GM21825 (cell line): ENCODE data around the gene DNASE1L1.

Source experiments
- ATAC-seq: cut with Tn5 transposase; IDR thresholded peaks from one replicate; pipeline ENCODE4 v1.9.1; 2021; ENCODE audit warnings: mild to moderate bottlenecking, moderate library complexity; ENCODE audit not compliant: unreplicated experiment

The DNASE1L1 gene

GRCh38 chrX:154384284-154384892, 24.7 kb downstream of the DNASE1L1 start:
- no peak for ATAC-seq

GRCh38 chrX:154383359-154384283, 25.4 kb downstream of the DNASE1L1 start:
- no peak for ATAC-seq

- ATAC-seq: no peak
Measured at GRCh38 chrX:154382483-154383069, 26.5 kb downstream of the DNASE1L1 start.

GRCh38 chrX:154381271-154381670, 27.8 kb downstream of the DNASE1L1 start:
- ATAC-seq: no peak

- no peak for ATAC-seq
Measured at GRCh38 chrX:154380787-154381186, 28.3 kb downstream of the DNASE1L1 start.

GRCh38 chrX:154380153-154380552, 28.9 kb downstream of the DNASE1L1 start:
- ATAC-seq: no peak

- no peak for ATAC-seq
Measured at GRCh38 chrX:154379569-154379951, 29.5 kb downstream of the DNASE1L1 start.

- ATAC-seq: peak; percentile 72
Measured at GRCh38 chrX:154378799-154379568, 30.1 kb downstream of the DNASE1L1 start, which contains the start of gene EMD. TSS of gene EMD (plus strand) at chrX:154379295. CDS start at chrX:154379485, 190 bp downstream.

- no peak for ATAC-seq
Measured at GRCh38 chrX:154378059-154378798, 30.8 kb downstream of the DNASE1L1 start.

GRCh38 chrX:154376774-154377173, 32.3 kb downstream of the DNASE1L1 start:
- ATAC-seq: no peak

GRCh38 chrX:154375156-154375504, 33.9 kb downstream of the DNASE1L1 start:
- no peak for ATAC-seq

GRCh38 chrX:154374313-154375155, 34.5 kb downstream of the DNASE1L1 start, which contains the start of gene FLNA:
TSS of gene FLNA (minus strand) at chrX:154374634. CDS start at chrX:154371245, 3,389 bp downstream.
- ATAC-seq: no peak

GRCh38 chrX:154373340-154374306, 35.4 kb downstream of the DNASE1L1 start:
- ATAC-seq: no peak

- no peak for ATAC-seq
Measured at GRCh38 chrX:154372612-154373022, 36.4 kb downstream of the DNASE1L1 start.

GRCh38 chrX:154371789-154372300, 37.2 kb downstream of the DNASE1L1 start:
- ATAC-seq: no peak

- ATAC-seq: peak; percentile 57
Measured at GRCh38 chrX:154371017-154371788, 37.9 kb downstream of the DNASE1L1 start.
